Measurements from ENCODE around the gene SLFN14.

The SLFN14 gene

GRCh38 chr17:35543856-35544255 is 16.8 kb downstream of the SLFN14 start:
- Mint-ChIP-seq H3K27me3 (ENCODE audit: low read depth, poor library complexity) (peaks cover 66% of the 10 kb centered on the region), H3K4me3 (no peak overlapping the region), H3K27ac (no peak overlapping the region), H3K4me1 (no peaks in the 10 kb centered on the region), H3K9me3 (no peaks in the 10 kb centered on the region), H3K36me3 (ENCODE audit: low read depth) (no peaks in the 10 kb centered on the region)
- DNase-seq, result no peak
- no peak for TF ChIP-seq CTCF (IDR thresholded peaks at IDR 0.05)

DNA sequence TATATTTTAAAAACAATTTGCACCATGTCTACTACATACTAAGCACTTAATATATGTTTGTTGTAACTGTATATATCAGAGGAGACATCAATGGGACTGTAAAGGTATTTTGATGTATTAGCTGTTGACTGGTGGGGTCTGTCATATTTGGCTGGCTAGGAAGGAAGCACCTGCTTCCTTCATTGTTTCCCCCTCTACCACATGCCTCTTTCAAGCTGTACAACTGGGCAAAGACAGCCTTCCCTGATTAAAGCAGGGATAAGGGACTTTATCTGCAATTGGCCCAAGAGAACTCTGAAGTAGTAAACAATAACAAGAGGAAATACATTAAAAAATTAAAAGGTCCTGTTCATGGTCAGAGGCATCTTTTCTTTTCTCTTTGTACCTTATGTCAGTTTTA is 17.6 kb downstream of the SLFN14 start:
- no peaks in the 10 kb centered on the region for H3K36me3 Mint-ChIP-seq (ENCODE audit: low read depth)
- H3K4me3 Mint-ChIP-seq, result no peak overlapping the region
- no peaks in the 10 kb centered on the region for H3K9me3 Mint-ChIP-seq
- no peak for TF ChIP-seq CTCF (IDR thresholded peaks at IDR 0.05)
- H3K4me1 Mint-ChIP-seq, result no peaks in the 10 kb centered on the region
- DNase-seq, result no peak
- peaks cover 58% of the 10 kb centered on the region for H3K27me3 Mint-ChIP-seq (ENCODE audit: low read depth, poor library complexity)
- no peak overlapping the region for H3K27ac Mint-ChIP-seq

- Mint-ChIP-seq H3K4me1 (no peaks in the 10 kb centered on the region), H3K9me3 (no peaks in the 10 kb centered on the region), H3K27me3 (ENCODE audit: low read depth, poor library complexity) (peaks cover 48% of the 10 kb centered on the region), H3K36me3 (ENCODE audit: low read depth) (no peaks in the 10 kb centered on the region), H3K27ac (no peak overlapping the region), H3K4me3 (no peak overlapping the region)
- DNase-seq, result no peak
- TF ChIP-seq CTCF (IDR thresholded peaks at IDR 0.05), result no peak
Observed at GRCh38 chr17:35541434-35541833, 19.2 kb downstream of the SLFN14 start.

DNA sequence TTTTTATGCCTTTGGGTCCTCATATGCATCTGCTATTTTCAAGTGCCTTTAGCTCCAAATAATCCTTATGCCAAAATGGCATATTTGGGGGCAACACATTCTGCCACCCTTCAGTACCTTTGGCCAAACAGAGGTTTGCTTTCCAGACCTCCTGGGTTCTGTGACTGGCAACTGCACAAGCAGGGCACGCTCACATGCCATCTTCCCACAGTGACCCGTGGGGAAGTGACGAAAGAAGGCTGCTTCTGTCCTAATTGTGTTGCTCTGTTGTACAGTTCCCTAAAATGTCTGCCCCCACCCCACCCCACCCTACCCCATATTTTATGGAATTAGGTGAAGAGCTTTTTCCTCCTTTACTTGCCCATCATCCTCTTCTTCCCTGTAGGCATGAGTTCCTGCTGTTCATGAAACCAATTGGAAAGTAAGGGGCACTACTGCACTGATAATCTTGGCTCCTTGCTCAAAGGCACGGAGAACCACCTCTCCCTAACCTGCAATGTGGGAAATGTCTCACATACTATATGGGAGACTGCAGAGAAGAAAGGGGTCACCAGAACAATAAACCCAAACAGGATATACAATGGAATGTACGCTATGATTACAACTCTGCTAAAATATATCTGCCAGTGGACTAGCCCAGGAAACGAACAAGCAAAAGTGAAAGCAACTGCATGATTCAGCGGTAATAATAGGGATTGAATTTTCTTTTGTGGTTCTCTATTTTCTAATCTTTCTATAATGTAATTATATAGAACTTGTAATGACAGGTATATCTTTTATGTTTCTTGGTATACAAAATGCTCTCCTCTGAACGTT is 19.8 kb downstream of the SLFN14 start:
- Mint-ChIP-seq H3K4me1 (no peaks in the 10 kb centered on the region), H3K36me3 (ENCODE audit: low read depth) (no peaks in the 10 kb centered on the region), H3K4me3 (no peak overlapping the region), H3K27me3 (ENCODE audit: low read depth, poor library complexity) (peaks cover 42% of the 10 kb centered on the region), H3K9me3 (no peaks in the 10 kb centered on the region), H3K27ac (no peak overlapping the region)
- no peak for TF ChIP-seq CTCF (IDR thresholded peaks at IDR 0.05)
- no peak for DNase-seq

GRCh38 chr17:35539659-35540026 is 21.0 kb downstream of the SLFN14 start:
- no peak overlapping the region for H3K4me3 Mint-ChIP-seq
- H3K4me1 Mint-ChIP-seq, result no peaks in the 10 kb centered on the region
- no peaks in the 10 kb centered on the region for H3K9me3 Mint-ChIP-seq
- DNase-seq, result no peak
- TF ChIP-seq CTCF (IDR thresholded peaks at IDR 0.05), result no peak
- no peaks in the 10 kb centered on the region for H3K36me3 Mint-ChIP-seq (ENCODE audit: low read depth)
- no peak overlapping the region for H3K27ac Mint-ChIP-seq
- H3K27me3 Mint-ChIP-seq (ENCODE audit: low read depth, poor library complexity), result peaks cover 31% of the 10 kb centered on the region

GRCh38 chr17:35537601-35538141 is 22.9 kb downstream of the SLFN14 start, which contains the start of gene SLFN12L:
TSS of gene SLFN12L (minus strand) at chr17:35537678. CDS start at chr17:35522364, 15,314 bp downstream.
- no peak for DNase-seq
- Mint-ChIP-seq H3K27ac (no peak within 1 kb of the TSS), H3K4me1 (no peaks in the 10 kb centered on the region), H3K9me3 (no peaks in the 10 kb centered on the region), H3K36me3 (ENCODE audit: low read depth) (no peaks in the 10 kb centered on the region), H3K4me3 (no peak within 1 kb of the TSS), H3K27me3 (ENCODE audit: low read depth, poor library complexity) (peaks cover 23% of the 10 kb centered on the region)
- TF ChIP-seq CTCF (IDR thresholded peaks at IDR 0.05), result no peak

All from nephron progenitor cell (in vitro differentiated cells).